ENCODE measurements around the gene OIT3. TPM values are rescaled to one million over a fixed set of nuclear protein-coding genes. Genes with fewer than 3 reads are reported as not detected.
"Not testable (repeated sequence)": the region's sequence is repeated elsewhere in the genome, so short reads cannot be mapped to it uniquely, and the experiment has no call there.

Gene OIT3
- total RNA-seq, 1 donor from 2014 or later = not detected

GRCh38 chr10:72888151-72888638, 5.3 kb upstream of the OIT3 start:
- intact Hi-C loops (cut with DNase I) = no loop called here
- Histone ChIP-seq H3K27me3 (no peaks in the 10 kb centered on the region), H3K36me3 (peaks cover 31% of the 10 kb centered on the region), H3K27ac (no peak overlapping the region), H3K4me1 (no peaks in the 10 kb centered on the region), H3K9me3 (no peaks in the 10 kb centered on the region), H3K4me3 (no peak overlapping the region)
- DNase-seq = no peak
- TF ChIP-seq CTCF (IDR thresholded peaks at IDR 0.05) = no peak
- no peak for ATAC-seq

GRCh38 chr10:72889391-72889831, 4.1 kb upstream of the OIT3 start:
- no peak for ATAC-seq
- Histone ChIP-seq H3K4me1 (no peaks in the 10 kb centered on the region), H3K4me3 (no peak overlapping the region), H3K36me3 (peaks cover 31% of the 10 kb centered on the region), H3K9me3 (no peaks in the 10 kb centered on the region), H3K27ac (no peak overlapping the region), H3K27me3 (no peaks in the 10 kb centered on the region)
- TF ChIP-seq CTCF (IDR thresholded peaks at IDR 0.05) = no peak
- intact Hi-C loops (cut with DNase I) = no loop called here
- no peak for DNase-seq

- Histone ChIP-seq H3K27ac (no peak overlapping the region), H3K36me3 (peaks cover 26% of the 10 kb centered on the region), H3K27me3 (no peaks in the 10 kb centered on the region), H3K4me3 (no peak overlapping the region), H3K4me1 (no peaks in the 10 kb centered on the region), H3K9me3 (no peaks in the 10 kb centered on the region)
- ATAC-seq (no peak), DNase-seq (no peak)
- intact Hi-C loops (cut with DNase I) = no loop called here
- TF ChIP-seq CTCF (IDR thresholded peaks at IDR 0.05) = no peak
These were observed 3.5 kb upstream of the OIT3 start for GRCh38 chr10:72890086-72890485.

GRCh38 chr10:72895236-72895850, 1.8 kb downstream of the OIT3 start:
- TF ChIP-seq CTCF (IDR thresholded peaks at IDR 0.05) = no peak
- intact Hi-C loops (cut with DNase I) = no loop called here
- no peaks in the 10 kb centered on the region for H3K36me3 ChIP-seq
- no peaks in the 10 kb centered on the region for H3K9me3 ChIP-seq
- no peaks in the 10 kb centered on the region for H3K27me3 ChIP-seq
- no peaks in the 10 kb centered on the region for H3K4me1 ChIP-seq
- H3K4me3 ChIP-seq = no peak overlapping the region
- ATAC-seq = no peak
- no peak overlapping the region for H3K27ac ChIP-seq
- no peak for DNase-seq

GRCh38 chr10:72898616-72899015, 5.1 kb downstream of the OIT3 start:
- intact Hi-C loops (cut with DNase I) = no loop called here
- H3K9me3 ChIP-seq = no peaks in the 10 kb centered on the region
- no peaks in the 10 kb centered on the region for H3K27me3 ChIP-seq
- no peaks in the 10 kb centered on the region for H3K36me3 ChIP-seq
- H3K4me3 ChIP-seq = no peak overlapping the region
- DNase-seq (no peak), ATAC-seq (no peak)
- no peaks in the 10 kb centered on the region for H3K4me1 ChIP-seq
- H3K27ac ChIP-seq = no peak overlapping the region
- no peak for TF ChIP-seq CTCF (IDR thresholded peaks at IDR 0.05)

- intact Hi-C loops (cut with DNase I) = no loop called here
- no peak overlapping the region for H3K4me3 ChIP-seq
- no peak for ATAC-seq
- no peaks in the 10 kb centered on the region for H3K36me3 ChIP-seq
- H3K9me3 ChIP-seq = no peaks in the 10 kb centered on the region
- no peaks in the 10 kb centered on the region for H3K4me1 ChIP-seq
- TF ChIP-seq CTCF (IDR thresholded peaks at IDR 0.05) = no peak
- H3K27ac ChIP-seq = no peak overlapping the region
- DNase-seq = no peak
- no peaks in the 10 kb centered on the region for H3K27me3 ChIP-seq
These were observed 6.0 kb downstream of the OIT3 start for GRCh38 chr10:72899545-72899944.

GRCh38 chr10:72903941-72904446, 10.5 kb downstream of the OIT3 start:
- intact Hi-C loops (cut with DNase I); H3K36me3 ChIP-seq; H3K4me1 ChIP-seq; H3K4me3 ChIP-seq; DNase-seq; H3K9me3 ChIP-seq; H3K27ac ChIP-seq; ATAC-seq; H3K27me3 ChIP-seq: not testable (repeated sequence)
